Osteoblast (primary cell): ENCODE measurements around the gene RAB33B. TPM values are rescaled to one million over a fixed set of nuclear protein-coding genes. Genes with fewer than 3 reads are reported as not detected.

Experiments
- DNase-seq: peaks from one replicate; pipeline ENCODE4 v3.0.0; 2011; ENCODE audit warnings: low spot score, mixed read lengths; ENCODE audit not compliant: insufficient read length; ENCODE audit errors: missing footprints
- H2AFZ ChIP-seq: 2 replicates; pipeline ENCODE4 v1.6.0; 2011; ENCODE audit warnings: mild to moderate bottlenecking, low read length
- H3K27ac ChIP-seq: 2 replicates; pipeline ENCODE4 v1.5.1; 2011; ENCODE audit warnings: mild to moderate bottlenecking, low read depth, low read length, moderate library complexity
- H3K27me3 ChIP-seq: 2 replicates; pipeline ENCODE4 v1.6.0; 2012; ENCODE audit warnings: mild to moderate bottlenecking, control low read depth, inconsistent platforms, low read length, moderate library complexity; ENCODE audit not compliant: insufficient read depth
- H3K36me3 ChIP-seq: 2 replicates; pipeline ENCODE4 v1.5.1; 2011; ENCODE audit warnings: mild to moderate bottlenecking, low read length, control low read depth, moderate library complexity; ENCODE audit not compliant: insufficient read depth
- H3K4me1 ChIP-seq: 2 replicates; pipeline ENCODE4 v1.5.1; 2011; ENCODE audit warnings: mild to moderate bottlenecking, low read length, control low read depth, moderate library complexity; ENCODE audit not compliant: insufficient read depth
- H3K4me2 ChIP-seq: 2 replicates; pipeline ENCODE4 v1.6.0; 2011; ENCODE audit warnings: mild to moderate bottlenecking, low read length; ENCODE audit not compliant: insufficient read depth
- H3K4me3 ChIP-seq: fragments of 200-600 bp; sonication (generic); 3 replicates; pipeline ENCODE4 v1.5.1; 2012; ENCODE audit warnings: mild to moderate bottlenecking, low read length, inconsistent platforms; ENCODE audit not compliant: insufficient read depth
- H3K79me2 ChIP-seq: 2 replicates; pipeline ENCODE4 v1.6.0; 2012; ENCODE audit warnings: mild to moderate bottlenecking, low read length, control low read depth, inconsistent platforms; ENCODE audit not compliant: insufficient read depth
- H3K9me3 ChIP-seq: 2 replicates; pipeline ENCODE4 v1.5.1; 2011; ENCODE audit warnings: low read depth, low read length, control low read depth
- H4K20me1 ChIP-seq: 2 replicates; pipeline ENCODE4 v1.6.0; 2012; ENCODE audit warnings: mild to moderate bottlenecking, low read length, control low read depth; ENCODE audit not compliant: insufficient read depth
- small RNA-seq: library from RNA; depleted of rRNA; stranded (forward); fragments of <200 nt; gene quantifications from one replicate; pipeline ENCODE3, GENCODE V24; 2012
- total RNA-seq: library from RNA; depleted of rRNA; stranded (reverse); fragments of >200 nt; gene quantifications from 2 replicates; pipeline ENCODE4 v1.2.3, GENCODE V29; 2012
- TF ChIP-seq, protein P1 (sequence below): IDR thresholded peaks from 2 replicates; pipeline ENCODE4 v1.5.1; 2011; ENCODE audit warnings: mild to moderate bottlenecking, low read depth, low read length, moderate library complexity; ENCODE audit errors: extremely low read depth

The RAB33B gene
- total RNA-seq, 1 donor: 24.6 TPM

DNA sequence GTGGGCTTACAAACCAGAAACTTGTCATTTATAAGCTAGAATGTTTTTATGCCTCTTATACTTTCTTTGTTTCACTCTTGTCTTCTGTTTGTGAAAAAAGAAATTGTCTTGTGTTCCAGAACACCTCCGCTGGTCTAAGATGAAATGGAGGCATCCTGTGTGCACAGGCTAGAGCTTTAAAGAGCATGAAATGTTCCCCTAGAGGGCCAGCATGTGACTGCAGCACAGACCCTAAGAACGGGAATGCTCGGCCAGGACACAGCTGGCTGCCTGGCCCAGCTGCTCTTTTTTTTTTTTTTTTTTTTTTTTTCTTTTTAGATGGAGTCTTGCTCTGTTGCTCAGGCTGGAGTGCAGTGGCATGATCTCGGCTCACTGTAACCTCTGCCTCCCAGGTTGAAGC lies 68.5 kb downstream of the RAB33B start:
- no peak overlapping the region for H3K4me3 ChIP-seq
- no peaks in the 10 kb centered on the region for H3K79me2 ChIP-seq
- no peaks in the 10 kb centered on the region for H3K27me3 ChIP-seq
- peaks cover 67% of the 10 kb centered on the region for H3K36me3 ChIP-seq
- TF ChIP-seq, protein P1, sequence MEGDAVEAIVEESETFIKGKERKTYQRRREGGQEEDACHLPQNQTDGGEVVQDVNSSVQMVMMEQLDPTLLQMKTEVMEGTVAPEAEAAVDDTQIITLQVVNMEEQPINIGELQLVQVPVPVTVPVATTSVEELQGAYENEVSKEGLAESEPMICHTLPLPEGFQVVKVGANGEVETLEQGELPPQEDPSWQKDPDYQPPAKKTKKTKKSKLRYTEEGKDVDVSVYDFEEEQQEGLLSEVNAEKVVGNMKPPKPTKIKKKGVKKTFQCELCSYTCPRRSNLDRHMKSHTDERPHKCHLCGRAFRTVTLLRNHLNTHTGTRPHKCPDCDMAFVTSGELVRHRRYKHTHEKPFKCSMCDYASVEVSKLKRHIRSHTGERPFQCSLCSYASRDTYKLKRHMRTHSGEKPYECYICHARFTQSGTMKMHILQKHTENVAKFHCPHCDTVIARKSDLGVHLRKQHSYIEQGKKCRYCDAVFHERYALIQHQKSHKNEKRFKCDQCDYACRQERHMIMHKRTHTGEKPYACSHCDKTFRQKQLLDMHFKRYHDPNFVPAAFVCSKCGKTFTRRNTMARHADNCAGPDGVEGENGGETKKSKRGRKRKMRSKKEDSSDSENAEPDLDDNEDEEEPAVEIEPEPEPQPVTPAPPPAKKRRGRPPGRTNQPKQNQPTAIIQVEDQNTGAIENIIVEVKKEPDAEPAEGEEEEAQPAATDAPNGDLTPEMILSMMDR: no peak
- H4K20me1 ChIP-seq: no peaks in the 10 kb centered on the region
- H3K4me2 ChIP-seq: no peak overlapping the region
- H3K9me3 ChIP-seq: no peaks in the 10 kb centered on the region
- H3K4me1 ChIP-seq: no peaks in the 10 kb centered on the region
- H3K27ac ChIP-seq: no peak overlapping the region
- no peak for DNase-seq
- no peak overlapping the region for H2AFZ ChIP-seq

DNA sequence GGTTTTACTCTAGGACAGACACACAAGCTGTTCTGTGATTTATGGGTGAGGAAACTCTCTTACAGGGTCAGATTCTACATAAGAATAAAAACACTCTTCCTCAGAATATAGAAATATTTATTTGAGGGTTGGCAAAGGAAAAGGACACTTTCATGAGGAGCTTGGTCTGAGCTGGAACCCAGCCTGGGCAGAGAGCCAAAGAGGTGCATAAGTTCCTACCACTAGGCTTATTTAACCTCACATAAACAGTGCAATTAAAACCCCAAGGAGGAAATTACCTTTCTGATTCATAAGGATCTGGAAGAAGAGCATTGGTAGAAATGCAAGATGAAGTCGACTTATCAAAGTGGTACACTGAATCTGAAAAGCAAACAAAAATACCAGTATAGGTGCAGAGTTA lies 69.2 kb downstream of the RAB33B start:
- Histone ChIP-seq H2AFZ (no peak overlapping the region), H3K27me3 (no peaks in the 10 kb centered on the region), H3K9me3 (no peaks in the 10 kb centered on the region), H3K4me3 (no peak overlapping the region), H3K27ac (no peak overlapping the region), H3K4me2 (no peak overlapping the region), H3K36me3 (peaks cover 67% of the 10 kb centered on the region), H3K79me2 (no peaks in the 10 kb centered on the region), H3K4me1 (peaks cover under 1% of the 10 kb centered on the region), H4K20me1 (peaks cover under 1% of the 10 kb centered on the region)
- TF ChIP-seq, protein P1: no peak
- DNase-seq: no peak

DNA sequence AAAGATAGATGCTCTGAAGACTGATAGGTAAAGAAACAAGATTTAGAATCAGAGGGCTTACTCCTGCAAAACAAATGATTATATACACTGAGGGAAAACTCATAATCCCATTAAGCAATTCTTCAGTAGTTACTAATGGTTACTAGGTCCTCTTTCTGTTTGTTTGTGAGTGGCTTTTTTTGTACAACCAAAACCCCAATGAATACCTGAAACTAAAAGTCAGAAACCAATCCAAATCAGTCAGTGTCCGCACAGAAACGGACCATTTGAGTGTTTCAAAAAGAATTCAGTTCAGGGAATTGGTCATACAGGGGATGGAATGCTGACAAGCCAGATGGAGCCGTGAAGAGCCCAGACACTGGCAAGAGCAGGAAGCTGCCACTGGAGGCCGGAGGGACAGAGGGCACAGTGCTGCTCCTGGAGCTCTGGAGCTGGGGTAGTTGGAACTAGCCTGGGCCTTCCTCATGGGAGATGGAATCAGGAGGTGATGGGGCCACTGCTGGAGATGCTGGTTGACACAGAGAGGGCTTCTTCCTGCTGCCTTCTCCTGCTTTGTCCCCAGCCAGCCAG lies 70.2 kb downstream of the RAB33B start:
- Histone ChIP-seq H3K79me2 (no peaks in the 10 kb centered on the region), H3K4me3 (no peak overlapping the region), H3K4me2 (no peak overlapping the region), H2AFZ (no peak overlapping the region), H3K9me3 (no peaks in the 10 kb centered on the region), H4K20me1 (peaks cover 2% of the 10 kb centered on the region), H3K27ac (no peak overlapping the region), H3K4me1 (peaks cover 11% of the 10 kb centered on the region), H3K27me3 (no peaks in the 10 kb centered on the region), H3K36me3 (peaks cover 65% of the 10 kb centered on the region)
- TF ChIP-seq, protein P1: no peak
- DNase-seq: no peak

DNA sequence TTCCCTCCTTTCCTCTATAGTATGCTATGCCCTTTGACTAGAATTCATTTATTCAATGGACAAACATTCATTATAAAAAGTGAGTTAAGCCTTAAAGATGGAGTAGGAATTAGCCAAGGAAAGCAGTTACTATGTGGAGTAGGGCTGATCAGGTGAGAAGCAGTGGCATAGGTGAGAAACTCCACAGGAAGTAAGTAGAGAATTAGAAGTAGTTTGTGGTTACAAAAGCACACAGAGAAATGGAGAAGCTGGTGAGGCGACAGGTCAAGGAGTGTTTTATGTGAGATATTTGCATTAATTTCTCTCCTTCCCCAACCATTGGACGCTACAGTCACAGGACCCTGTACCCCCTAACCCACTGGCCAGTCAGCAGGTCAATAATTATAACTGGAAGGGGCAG lies 71.5 kb downstream of the RAB33B start:
- peaks cover 2% of the 10 kb centered on the region for H4K20me1 ChIP-seq
- H3K9me3 ChIP-seq: no peaks in the 10 kb centered on the region
- H3K36me3 ChIP-seq: peaks cover 55% of the 10 kb centered on the region
- H3K79me2 ChIP-seq: no peaks in the 10 kb centered on the region
- H3K4me3 ChIP-seq: no peak overlapping the region
- no peak overlapping the region for H3K27ac ChIP-seq
- DNase-seq: no peak
- TF ChIP-seq, protein P1: no peak
- H2AFZ ChIP-seq: no peak overlapping the region
- H3K4me1 ChIP-seq: peaks cover 14% of the 10 kb centered on the region
- no peak overlapping the region for H3K4me2 ChIP-seq
- H3K27me3 ChIP-seq: no peaks in the 10 kb centered on the region

Small RNA genes within 50 kb of the gene (small RNA-seq; reads per million reads assigned to genes)
- gene RF01225: not detected

Other genes starting within 250 kb of the RAB33B start
- 4.4 and 7.6 TPM in 2 replicates for gene MGARP, start 173.9 kb upstream of the RAB33B start, total RNA-seq
- gene NAA15, start 152.6 kb upstream of the RAB33B start, total RNA-seq: 29.2 and 33.3 TPM in 2 replicates
- gene NDUFC1, start 151.6 kb upstream of the RAB33B start, total RNA-seq: 24.2 and 25.7 TPM in 2 replicates
- 99.5 and 108 TPM in 2 replicates for gene SETD7, start 102.1 kb downstream of the RAB33B start, total RNA-seq
- 2.4 and 6.2 TPM in 2 replicates for gene MGST2, start 211.7 kb downstream of the RAB33B start, total RNA-seq